CD14-positive monocyte (primary cell): ENCODE measurements around the gene CDK15. TPM values are rescaled to one million over a fixed set of nuclear protein-coding genes. Genes with fewer than 3 reads are reported as not detected.

ENCODE experiments used
- DNase-seq, 3 donors: peaks; one replicate each; pipeline ENCODE4 v3.0.0-alpha.2; 2011 to 2022
- H2AFZ ChIP-seq: 2 replicates; pipeline ENCODE4 v1.6.0; 2012; ENCODE audit warnings: mild to moderate bottlenecking, low read depth, low read length, inconsistent platforms; ENCODE audit not compliant: insufficient read depth, poor library complexity, severe bottlenecking
- H3K27ac ChIP-seq, 2 donors: 1 replicate in 1 of 2; 2 replicates in 1 of 2; pipeline ENCODE4 v1.5.1; 2012 to 2013; ENCODE audit warnings: low read length in 2 of 2, control low read depth in 1 of 2, inconsistent platforms in 1 of 2, low read depth in 1 of 2, mild to moderate bottlenecking in 1 of 2
- H3K27me3 ChIP-seq, 2 donors: one replicate each; pipeline versions ENCODE4 v1.6.0 to v1.6.1; 2011 to 2013; ENCODE audit warnings: low read length in 2 of 2; ENCODE audit not compliant: control insufficient read depth in 2 of 2, insufficient read depth in 2 of 2
- H3K36me3 ChIP-seq, 2 donors: replicated peaks in 1 of 2; 1 replicate in 1 of 2; 2 replicates in 1 of 2; pipeline versions ENCODE4 v1.5.1 to v1.6.1; 2012 to 2013; ENCODE audit warnings: low read length in 2 of 2, control low read depth in 1 of 2, inconsistent platforms in 1 of 2, mild to moderate bottlenecking in 1 of 2; ENCODE audit not compliant: insufficient read depth in 2 of 2, control insufficient read depth in 1 of 2
- H3K4me1 ChIP-seq, 2 donors: 1 replicate in 1 of 2; 2 replicates in 1 of 2; pipeline versions ENCODE4 v1.5.1 to v1.6.1; 2012 to 2013; ENCODE audit warnings: low read length in 2 of 2, control low read depth in 1 of 2, inconsistent platforms in 1 of 2, mild to moderate bottlenecking in 1 of 2, moderate library complexity in 1 of 2; ENCODE audit not compliant: insufficient read depth in 2 of 2, control insufficient read depth in 1 of 2
- H3K4me2 ChIP-seq: replicated peaks from 2 replicates; pipeline ENCODE3; 2012; ENCODE audit warnings: low read length, moderate library complexity, mild to moderate bottlenecking; ENCODE audit not compliant: poor library complexity, severe bottlenecking; ENCODE audit errors: extremely low read depth
- H3K4me3 ChIP-seq, 3 experiments: fragments of 200-600 bp in 1 of 3; sonication (generic) in 1 of 3; replicated peaks in 1 of 3; 1 replicate in 2 of 3; 2 replicates in 1 of 3; pipeline ENCODE4 v1.5.1; 2011 to 2013; ENCODE audit warnings: low read length in 3 of 3, mild to moderate bottlenecking in 3 of 3, control low read depth in 2 of 3, low read depth in 2 of 3, inconsistent platforms in 1 of 3, moderate library complexity in 1 of 3
- H3K79me2 ChIP-seq: 2 replicates; pipeline ENCODE4 v1.6.0; 2012; ENCODE audit warnings: mild to moderate bottlenecking, control low read depth, inconsistent platforms, low read length, moderate library complexity; ENCODE audit not compliant: insufficient read depth
- H3K9ac ChIP-seq: 2 replicates; pipeline ENCODE4 v1.6.0; 2017; ENCODE audit warnings: low read length, mild to moderate bottlenecking; ENCODE audit not compliant: insufficient read depth, poor library complexity, severe bottlenecking
- H3K9me3 ChIP-seq, 2 donors: replicated peaks in 1 of 2; 1 replicate in 1 of 2; 2 replicates in 1 of 2; pipeline versions ENCODE4 v1.5.1 to v1.6.1; 2012 to 2013; ENCODE audit warnings: low read length in 2 of 2, control low read depth in 1 of 2; ENCODE audit not compliant: control insufficient read depth in 1 of 2, insufficient read depth in 1 of 2
- H4K20me1 ChIP-seq: 2 replicates; pipeline ENCODE4 v1.6.0; 2012; ENCODE audit warnings: mild to moderate bottlenecking, low read length, control low read depth, moderate library complexity; ENCODE audit not compliant: insufficient read depth
- H3K27ac Mint-ChIP-seq, 7 donors: one replicate each; pipeline ENCODE4 v1.8.0; 2020; ENCODE audit warnings: mild to moderate bottlenecking in 7 of 7, mixed read lengths in 7 of 7, moderate library complexity in 6 of 7, inconsistent platforms in 2 of 7
- H3K27me3 Mint-ChIP-seq, 3 donors: one replicate each; pipeline ENCODE4 v1.8.0; 2021 to 2022; ENCODE audit warnings: low read depth in 3 of 3, mild to moderate bottlenecking in 3 of 3, mixed read lengths in 3 of 3, moderate library complexity in 3 of 3, inconsistent platforms in 1 of 3
- H3K36me3 Mint-ChIP-seq, 2 donors: one replicate each; pipeline ENCODE4 v1.8.0; 2020; ENCODE audit warnings: mixed read lengths in 2 of 2, inconsistent platforms in 1 of 2, mild to moderate bottlenecking in 1 of 2
- H3K4me1 Mint-ChIP-seq: one replicate; pipeline ENCODE4 v1.8.0; 2020; ENCODE audit warnings: mild to moderate bottlenecking, mixed read lengths
- H3K4me3 Mint-ChIP-seq, 2 donors: one replicate each; pipeline ENCODE4 v1.8.0; 2020; ENCODE audit warnings: mild to moderate bottlenecking in 2 of 2, mixed read lengths in 2 of 2, moderate library complexity in 1 of 2
- H3K9me3 Mint-ChIP-seq, 7 donors: one replicate each; pipeline ENCODE4 v1.8.0; 2020 to 2022; ENCODE audit warnings: mixed read lengths in 7 of 7, mild to moderate bottlenecking in 6 of 7, moderate library complexity in 6 of 7, inconsistent platforms in 2 of 7
- intact Hi-C, 2 donors: fragments of 100-400 bp; cut with micrococcal nuclease; formaldehyde crosslinking; loops; one replicate each; pipeline versions ENCODE4 v1.15.0 to v1.15.1; 2023
- polyA plus RNA-seq, 3 donors: library from polyadenylated mRNA; depleted of rRNA in 1 of 3; unstranded in 2 of 3; stranded (reverse) in 1 of 3; fragments of 300-500 nt in 2 of 3; fragments of >200 nt in 1 of 3; fragmentation: Illumina TruSeq in 2 of 3; gene quantifications; 1 replicate in 2 of 3; 2 replicates in 1 of 3; pipeline ENCODE4 v1.2.3, GENCODE V29; 2012 to 2021
- TF ChIP-seq, protein P1 (sequence below): fragments of 200-600 bp; IDR thresholded peaks from one replicate; pipeline ENCODE4 v1.8.0; 2022; ENCODE audit warnings: antibody characterized with exemption, mild to moderate bottlenecking

The CDK15 gene
- polyA plus RNA-seq, 3 donors: not detected

- Histone ChIP-seq H3K9me3 (no peaks in the 10 kb centered on the region), H3K27me3 (no peaks in the 10 kb centered on the region), H3K79me2 (no peaks in the 10 kb centered on the region), H3K27ac (no peak overlapping the region), H3K9ac (no peak overlapping the region), H3K4me1 (no peaks in the 10 kb centered on the region), H3K4me3 (no peak overlapping the region), H2AFZ (no peak overlapping the region), H3K36me3 (no peaks in the 10 kb centered on the region), H3K4me2 (no peak overlapping the region), H4K20me1 (no peaks in the 10 kb centered on the region)
- TF ChIP-seq, protein P1, sequence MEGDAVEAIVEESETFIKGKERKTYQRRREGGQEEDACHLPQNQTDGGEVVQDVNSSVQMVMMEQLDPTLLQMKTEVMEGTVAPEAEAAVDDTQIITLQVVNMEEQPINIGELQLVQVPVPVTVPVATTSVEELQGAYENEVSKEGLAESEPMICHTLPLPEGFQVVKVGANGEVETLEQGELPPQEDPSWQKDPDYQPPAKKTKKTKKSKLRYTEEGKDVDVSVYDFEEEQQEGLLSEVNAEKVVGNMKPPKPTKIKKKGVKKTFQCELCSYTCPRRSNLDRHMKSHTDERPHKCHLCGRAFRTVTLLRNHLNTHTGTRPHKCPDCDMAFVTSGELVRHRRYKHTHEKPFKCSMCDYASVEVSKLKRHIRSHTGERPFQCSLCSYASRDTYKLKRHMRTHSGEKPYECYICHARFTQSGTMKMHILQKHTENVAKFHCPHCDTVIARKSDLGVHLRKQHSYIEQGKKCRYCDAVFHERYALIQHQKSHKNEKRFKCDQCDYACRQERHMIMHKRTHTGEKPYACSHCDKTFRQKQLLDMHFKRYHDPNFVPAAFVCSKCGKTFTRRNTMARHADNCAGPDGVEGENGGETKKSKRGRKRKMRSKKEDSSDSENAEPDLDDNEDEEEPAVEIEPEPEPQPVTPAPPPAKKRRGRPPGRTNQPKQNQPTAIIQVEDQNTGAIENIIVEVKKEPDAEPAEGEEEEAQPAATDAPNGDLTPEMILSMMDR: no peak
- H3K36me3 Mint-ChIP-seq: no peaks in the 10 kb centered on the region
- H3K27ac Mint-ChIP-seq: no peak overlapping the region
- H3K9me3 Mint-ChIP-seq: no peaks in the 10 kb centered on the region
- no peak for DNase-seq
- intact Hi-C loops: no loop called here
- H3K4me1 Mint-ChIP-seq: no peaks in the 10 kb centered on the region
- H3K4me3 Mint-ChIP-seq: no peak overlapping the region
- peaks cover 0 to 3% (median 0%) of the 10 kb centered on the region in 3 donors for H3K27me3 Mint-ChIP-seq
Measured at GRCh38 chr2:201847481-201847880, 41.1 kb downstream of the CDK15 start.

- TF ChIP-seq, protein P1: no peak
- Histone ChIP-seq H4K20me1 (no peaks in the 10 kb centered on the region), H3K4me2 (no peak overlapping the region), H3K4me1 (no peaks in the 10 kb centered on the region), H3K9me3 (no peaks in the 10 kb centered on the region), H2AFZ (no peak overlapping the region), H3K27ac (no peak overlapping the region), H3K27me3 (peaks cover 0 to 3% of the 10 kb centered on the region in 2 donors), H3K9ac (no peak overlapping the region), H3K79me2 (no peaks in the 10 kb centered on the region), H3K36me3 (no peaks in the 10 kb centered on the region), H3K4me3 (no peak overlapping the region)
- Mint-ChIP-seq H3K27me3 (peaks cover under 1 to 13% (median 9%) of the 10 kb centered on the region in 3 donors), H3K4me3 (no peak overlapping the region), H3K4me1 (no peaks in the 10 kb centered on the region), H3K36me3 (no peaks in the 10 kb centered on the region), H3K27ac (no peak overlapping the region), H3K9me3 (no peaks in the 10 kb centered on the region)
- intact Hi-C loops: no loop called here
- no peak for DNase-seq
Measured at GRCh38 chr2:201852462-201852861, 46.1 kb downstream of the CDK15 start.
